HG03045 (cell line): ENCODE results near the gene APPL2.

ENCODE experiments used
- ATAC-seq: cut with Tn5 transposase; IDR thresholded peaks from one replicate; pipeline ENCODE4 v1.9.1; 2021; ENCODE audit warnings: mild to moderate bottlenecking, moderate library complexity; ENCODE audit not compliant: unreplicated experiment

The APPL2 gene

DNA sequence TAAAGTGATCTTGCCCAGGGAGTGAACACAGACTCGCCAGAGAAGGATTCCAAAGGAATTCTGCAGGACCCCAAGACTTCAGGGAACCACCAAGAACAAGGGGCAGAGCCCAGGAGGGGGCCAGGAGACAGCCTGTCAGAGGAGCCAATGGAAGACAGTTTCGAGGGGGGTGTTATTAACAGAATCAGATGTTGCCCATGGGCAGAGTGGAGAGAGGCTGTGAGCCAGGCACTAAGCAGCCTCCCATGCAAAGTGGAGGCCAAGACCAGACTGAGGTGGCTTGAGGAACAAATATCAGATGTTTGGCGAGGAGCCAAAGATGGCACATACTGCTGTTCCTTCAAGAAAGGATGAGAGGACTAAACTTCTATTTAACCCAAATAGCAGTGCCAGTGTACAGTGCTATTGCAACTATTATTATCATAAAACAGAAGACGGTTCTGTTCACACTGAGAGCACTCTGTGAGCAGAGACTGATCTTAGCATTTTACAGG lies 12.6 kb downstream of the APPL2 start:
- no peak for ATAC-seq

DNA sequence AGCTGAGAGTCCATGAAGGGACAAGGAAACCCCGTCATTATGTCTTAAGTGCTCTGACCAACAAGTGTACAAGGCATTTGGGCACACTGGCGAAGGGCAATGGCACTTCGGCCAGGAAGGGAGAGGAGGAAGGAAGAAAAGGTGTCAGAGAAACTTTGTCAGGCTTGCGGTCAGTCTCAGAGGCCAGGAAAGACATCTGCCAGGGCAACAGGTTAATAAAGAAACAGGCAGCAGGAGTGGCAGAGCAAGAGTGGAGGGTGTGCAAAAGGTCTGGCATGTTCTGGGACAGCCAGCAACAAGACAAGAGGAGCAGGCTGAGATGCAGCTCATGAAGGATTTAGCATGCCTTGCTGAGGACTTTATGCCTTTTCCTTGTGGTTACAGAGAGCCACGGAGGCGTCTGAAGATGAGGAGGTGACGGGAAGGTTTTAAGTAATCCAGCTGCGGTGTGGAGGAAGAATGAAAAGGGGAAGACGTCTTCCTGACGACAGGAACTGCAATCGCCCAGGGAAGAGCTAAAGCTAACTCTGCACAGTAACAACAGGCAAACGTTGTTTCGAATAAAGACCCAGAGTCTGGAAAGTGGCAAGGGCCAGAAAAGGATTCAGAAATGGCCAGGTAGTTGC lies 13.1 kb downstream of the APPL2 start:
- no peak for ATAC-seq

- ATAC-seq = no peak
These were observed 13.7 kb downstream of the APPL2 start for GRCh38 chr12:105222284-105222655.

GRCh38 chr12:105221583-105222283 lies 14.2 kb downstream of the APPL2 start:
- no peak for ATAC-seq

GRCh38 chr12:105220929-105221290 lies 15.1 kb downstream of the APPL2 start:
- ATAC-seq = no peak

GRCh38 chr12:105220150-105220928 lies 15.6 kb downstream of the APPL2 start:
- no peak for ATAC-seq

- ATAC-seq = no peak
These were observed 16.5 kb downstream of the APPL2 start for GRCh38 chr12:105219261-105220028.

- no peak for ATAC-seq
These were observed 17.5 kb downstream of the APPL2 start for GRCh38 chr12:105218434-105218833.

GRCh38 chr12:105214670-105215375 lies 21.2 kb downstream of the APPL2 start:
- no peak for ATAC-seq

DNA sequence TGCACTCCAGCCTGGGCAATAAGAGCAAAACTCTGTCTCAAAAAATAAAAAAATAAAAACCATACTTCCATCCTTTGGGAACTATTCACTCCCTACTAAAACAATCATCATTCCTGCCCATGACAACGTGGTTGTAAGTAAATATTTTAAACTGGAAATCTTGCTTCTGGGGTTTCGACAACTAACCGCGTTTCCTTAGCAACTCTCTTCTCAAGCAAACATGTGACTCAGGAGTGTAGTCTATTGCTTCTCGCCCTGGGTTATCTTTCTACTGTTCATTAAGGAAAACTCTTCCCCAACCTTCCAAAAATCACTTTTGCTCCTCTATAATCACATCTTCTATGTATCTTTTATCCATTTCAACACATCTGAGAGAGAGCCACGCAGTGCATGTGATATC lies 21.8 kb downstream of the APPL2 start:
- ATAC-seq = no peak

- no peak for ATAC-seq
These were observed 23.5 kb downstream of the APPL2 start for GRCh38 chr12:105212438-105212837.

- ATAC-seq = no peak
These were observed 26.9 kb downstream of the APPL2 start for GRCh38 chr12:105209091-105209490.

GRCh38 chr12:105206686-105207374 lies 29.1 kb downstream of the APPL2 start:
- no peak for ATAC-seq

DNA sequence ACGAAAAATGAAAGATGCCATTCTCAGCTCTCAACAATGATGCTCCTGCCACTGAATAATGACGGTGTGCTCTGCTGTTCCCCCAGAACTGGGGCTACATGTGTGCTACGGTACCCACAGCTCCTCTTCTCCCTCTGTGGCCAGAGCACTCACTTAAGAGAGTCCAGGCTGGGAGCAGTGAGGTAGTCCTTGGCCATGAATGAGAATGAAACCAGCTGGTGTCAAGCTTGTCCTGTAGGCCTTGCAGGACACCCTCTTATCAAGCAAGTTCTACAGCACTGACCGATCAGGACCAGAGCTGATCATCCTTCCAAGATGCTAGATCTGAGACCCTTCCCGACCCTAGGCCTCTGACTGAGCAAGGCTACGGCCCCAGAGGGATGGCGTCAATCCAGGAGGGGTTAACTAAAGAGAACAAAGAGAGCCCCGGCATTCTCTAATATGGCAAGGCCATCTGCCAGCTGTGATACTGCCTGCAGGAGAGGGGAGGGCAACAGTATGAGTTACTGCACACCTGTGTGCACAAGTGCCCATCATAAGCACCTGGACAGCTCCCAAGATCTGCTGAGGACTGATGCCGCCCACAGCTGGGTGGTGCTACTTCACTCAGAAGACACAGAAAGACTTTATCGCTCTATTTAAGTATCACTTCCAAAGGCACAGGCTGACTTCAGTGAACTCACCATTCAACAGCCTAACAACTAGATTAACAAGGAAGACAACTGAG lies 30.5 kb downstream of the APPL2 start:
- ATAC-seq = no peak

DNA sequence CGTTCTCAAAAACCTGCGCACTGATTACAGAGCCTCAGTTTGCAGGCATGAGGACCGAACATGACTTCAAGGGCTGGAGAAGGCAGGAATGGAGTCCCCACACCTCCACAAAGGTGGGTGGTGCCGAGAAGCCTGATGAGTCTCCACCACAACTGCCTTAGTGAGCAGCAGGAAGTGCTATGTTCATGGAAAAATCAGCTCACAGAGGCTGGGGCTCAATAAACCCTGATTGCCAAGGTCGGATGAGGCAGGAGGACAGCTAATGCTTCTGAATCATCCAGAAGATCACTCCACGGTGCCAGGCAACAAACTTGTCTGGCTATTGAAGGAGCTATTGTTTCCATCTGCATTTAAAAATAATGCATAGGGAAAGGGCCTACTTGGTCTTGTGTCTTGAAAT lies 31.1 kb downstream of the APPL2 start:
- no peak for ATAC-seq

DNA sequence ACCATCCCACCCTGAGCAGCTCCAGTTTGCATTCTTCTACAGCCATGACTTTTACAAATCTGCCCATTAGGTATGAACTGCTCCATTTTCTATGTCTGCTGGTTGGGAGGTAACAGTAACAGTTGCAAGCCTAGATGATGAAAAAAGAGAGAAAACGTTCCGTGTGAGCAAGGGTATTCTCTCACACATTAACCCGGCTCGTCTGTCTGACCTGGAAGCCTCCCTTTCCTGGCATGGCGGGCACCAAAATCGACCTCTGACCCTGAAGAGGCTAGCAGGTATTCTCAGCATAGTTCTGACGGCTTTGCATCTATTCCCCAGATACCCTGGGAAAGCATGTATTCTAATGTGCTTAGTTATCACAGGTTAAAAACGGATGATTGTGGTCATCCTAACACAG lies 31.8 kb downstream of the APPL2 start:
- no peak for ATAC-seq

GRCh38 chr12:105202202-105202601 lies 33.8 kb downstream of the APPL2 start:
- ATAC-seq = no peak

- no peak for ATAC-seq
These were observed 34.7 kb downstream of the APPL2 start for GRCh38 chr12:105201299-105201698.

DNA sequence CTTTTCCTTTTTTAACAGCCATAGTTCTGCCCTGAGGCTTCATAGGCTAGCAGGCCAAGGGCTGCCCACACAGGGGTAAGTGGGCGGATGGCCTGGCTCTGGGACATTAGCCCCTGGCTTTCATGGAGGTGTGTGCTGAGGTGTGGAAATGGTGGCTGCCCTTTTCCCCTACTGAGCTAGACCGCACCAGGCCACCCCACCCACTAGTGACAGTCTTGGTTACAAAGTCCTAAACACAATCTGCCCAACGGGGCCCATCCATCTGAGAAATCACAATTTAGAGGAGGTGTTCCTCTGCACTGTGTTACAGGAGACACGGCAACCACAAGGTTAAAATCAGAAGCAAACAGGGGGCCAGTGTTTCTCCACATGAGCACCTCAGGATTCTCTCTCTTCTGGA lies 35.6 kb downstream of the APPL2 start:
- ATAC-seq = no peak
